SH-SY5Y (cell line): Measurements from ENCODE around the gene CFAP45.

Experiments used
- GATA2 ChIP-seq: IDR thresholded peaks from 2 replicates; pipeline ENCODE4 v1.6.1; 2011; ENCODE audit warnings: mild to moderate bottlenecking, low read depth, low read length
- GATA3 ChIP-seq: IDR thresholded peaks from 2 replicates; pipeline ENCODE4 v1.6.1; 2011; ENCODE audit warnings: low read depth, mild to moderate bottlenecking, low read length, moderate library complexity

DNA sequence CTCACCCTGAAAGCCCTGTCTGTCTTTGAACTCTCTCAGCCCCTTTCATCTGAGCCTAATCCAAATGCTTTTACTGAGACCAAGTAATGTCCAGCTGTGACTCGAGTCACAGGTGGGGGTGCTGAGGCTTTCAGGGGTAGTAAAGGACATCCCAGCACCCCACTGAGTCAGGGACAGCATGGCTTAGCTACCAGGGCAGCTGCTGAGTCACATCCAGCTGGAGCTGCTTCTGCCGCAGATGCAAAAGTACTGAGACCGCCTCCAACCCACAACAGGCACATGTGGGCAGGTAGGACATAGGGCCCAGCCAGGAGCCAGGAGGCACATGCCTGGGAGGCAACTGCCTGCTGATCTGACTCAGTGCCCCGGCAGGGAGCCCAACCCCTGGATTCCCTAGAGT is 30.8 kb downstream of the CFAP45 start:
- TF ChIP-seq GATA3: no peak
- no peak for TF ChIP-seq GATA2
